SH-SY5Y (cell line): ENCODE results near the gene UFD1.

Source experiments
- GATA2 ChIP-seq: IDR thresholded peaks from 2 replicates; pipeline ENCODE4 v1.6.1; 2011; ENCODE audit warnings: mild to moderate bottlenecking, low read depth, low read length
- GATA3 ChIP-seq: IDR thresholded peaks from 2 replicates; pipeline ENCODE4 v1.6.1; 2011; ENCODE audit warnings: low read depth, mild to moderate bottlenecking, low read length, moderate library complexity

GRCh38 chr22:19526702-19527111 is 47.7 kb upstream of the UFD1 start:
- TF ChIP-seq GATA2 (no peak), GATA3 (no peak)
